Memory B cell (primary cell): ENCODE data around the gene GMDS.

Experiments used
- ATAC-seq: fragments of 150-1000 bp; cut with Tn5 transposase; 2 replicates; pipeline ENCODE4 v1.10.0; 2021; ENCODE audit warnings: low read depth, mild to moderate bottlenecking, moderate library complexity
- DNase-seq, 2 donors: peaks; one replicate each; pipeline ENCODE4 v3.0.0; 2022; ENCODE audit warnings: low spot score in 2 of 2
- H3K27ac Mint-ChIP-seq: one replicate; pipeline ENCODE4 v1.8.0; 2022; ENCODE audit warnings: mild to moderate bottlenecking, moderate library complexity, mixed read lengths
- H3K27me3 Mint-ChIP-seq: one replicate; pipeline ENCODE4 v1.8.0; 2022; ENCODE audit warnings: mixed read lengths
- H3K36me3 Mint-ChIP-seq: one replicate; pipeline ENCODE4 v1.8.0; 2022; ENCODE audit warnings: mild to moderate bottlenecking, mixed read lengths
- H3K4me1 Mint-ChIP-seq: one replicate; pipeline ENCODE4 v1.8.0; 2022; ENCODE audit warnings: mixed read lengths
- H3K4me3 Mint-ChIP-seq: one replicate; pipeline ENCODE4 v1.8.0; 2022; ENCODE audit warnings: mild to moderate bottlenecking, moderate library complexity, mixed read lengths
- H3K9me3 Mint-ChIP-seq: one replicate; pipeline ENCODE4 v1.8.0; 2022; ENCODE audit warnings: mixed read lengths

The GMDS gene

GRCh38 chr6:2026133-2026532, 219.3 kb downstream of the GMDS start:
- Mint-ChIP-seq H3K27ac (no peak overlapping the region), H3K36me3 (peaks cover 2% of the 10 kb centered on the region), H3K27me3 (no peaks in the 10 kb centered on the region), H3K4me3 (no peak overlapping the region), H3K9me3 (no peaks in the 10 kb centered on the region), H3K4me1 (peaks cover 6% of the 10 kb centered on the region)
- no peak for DNase-seq
- no peak for ATAC-seq

- DNase-seq (no peak), ATAC-seq (no peak)
- Mint-ChIP-seq H3K4me1 (peaks cover 8% of the 10 kb centered on the region), H3K9me3 (peaks cover 2% of the 10 kb centered on the region), H3K27me3 (no peaks in the 10 kb centered on the region), H3K4me3 (no peak overlapping the region), H3K36me3 (peaks cover 2% of the 10 kb centered on the region), H3K27ac (no peak overlapping the region)
These were observed 223.7 kb downstream of the GMDS start for GRCh38 chr6:2021713-2022125.

GRCh38 chr6:2020909-2021308, 224.5 kb downstream of the GMDS start:
- DNase-seq (no peak), ATAC-seq (no peak)
- peaks cover 8% of the 10 kb centered on the region for H3K4me1 Mint-ChIP-seq
- peaks cover 4% of the 10 kb centered on the region for H3K36me3 Mint-ChIP-seq
- H3K27me3 Mint-ChIP-seq = no peaks in the 10 kb centered on the region
- H3K27ac Mint-ChIP-seq = no peak overlapping the region
- peaks cover 5% of the 10 kb centered on the region for H3K9me3 Mint-ChIP-seq
- H3K4me3 Mint-ChIP-seq = no peak overlapping the region

- H3K27me3 Mint-ChIP-seq = no peaks in the 10 kb centered on the region
- peaks cover 18% of the 10 kb centered on the region for H3K36me3 Mint-ChIP-seq
- H3K4me3 Mint-ChIP-seq = no peak overlapping the region
- peaks cover 20% of the 10 kb centered on the region for H3K9me3 Mint-ChIP-seq
- no peak for DNase-seq
- ATAC-seq = no peak
- peaks cover 8% of the 10 kb centered on the region for H3K4me1 Mint-ChIP-seq
- H3K27ac Mint-ChIP-seq = no peak overlapping the region
These were observed 226.4 kb downstream of the GMDS start for GRCh38 chr6:2019051-2019450.

- peaks cover 25% of the 10 kb centered on the region for H3K9me3 Mint-ChIP-seq
- no peak for ATAC-seq
- H3K27me3 Mint-ChIP-seq = no peaks in the 10 kb centered on the region
- H3K4me1 Mint-ChIP-seq = peaks cover 7% of the 10 kb centered on the region
- DNase-seq = no peak
- peaks cover 29% of the 10 kb centered on the region for H3K36me3 Mint-ChIP-seq
- H3K27ac Mint-ChIP-seq = no peak overlapping the region
- H3K4me3 Mint-ChIP-seq = no peak overlapping the region
These were observed 229.4 kb downstream of the GMDS start for GRCh38 chr6:2016040-2016439.

- no peak overlapping the region for H3K4me3 Mint-ChIP-seq
- no peak for ATAC-seq
- peaks cover 3% of the 10 kb centered on the region for H3K4me1 Mint-ChIP-seq
- no peak for DNase-seq
- H3K36me3 Mint-ChIP-seq = peaks cover 27% of the 10 kb centered on the region
- no peak overlapping the region for H3K27ac Mint-ChIP-seq
- peaks cover 6% of the 10 kb centered on the region for H3K9me3 Mint-ChIP-seq
- H3K27me3 Mint-ChIP-seq = no peaks in the 10 kb centered on the region
These were observed 236.9 kb downstream of the GMDS start for GRCh38 chr6:2008383-2008976.

GRCh38 chr6:2007165-2007564, 238.2 kb downstream of the GMDS start:
- ATAC-seq = no peak
- no peaks in the 10 kb centered on the region for H3K27me3 Mint-ChIP-seq
- H3K9me3 Mint-ChIP-seq = peaks cover 5% of the 10 kb centered on the region

GRCh38 chr6:2004888-2005287, 240.5 kb downstream of the GMDS start:
- DNase-seq (no peak), ATAC-seq (no peak)
- Mint-ChIP-seq H3K27me3 (no peaks in the 10 kb centered on the region), H3K4me3 (no peak overlapping the region), H3K4me1 (no peaks in the 10 kb centered on the region), H3K27ac (no peak overlapping the region), H3K36me3 (peaks cover 20% of the 10 kb centered on the region), H3K9me3 (peaks cover 7% of the 10 kb centered on the region)

More at GRCh38 chr6:2007165-2007564, 238.2 kb downstream of the GMDS start:
- Mint-ChIP-seq H3K4me1 (peaks cover 3% of the 10 kb centered on the region), H3K4me3 (no peak overlapping the region), H3K36me3 (peaks cover 26% of the 10 kb centered on the region), H3K27ac (no peak overlapping the region)
- DNase-seq = no peak

- H3K4me1 Mint-ChIP-seq = peaks cover 3% of the 10 kb centered on the region
- no peak overlapping the region for H3K4me3 Mint-ChIP-seq
- H3K27ac Mint-ChIP-seq = no peak overlapping the region
- no peaks in the 10 kb centered on the region for H3K27me3 Mint-ChIP-seq
- H3K36me3 Mint-ChIP-seq = peaks cover 15% of the 10 kb centered on the region
- ATAC-seq (no peak), DNase-seq (no peak)
- peaks cover 7% of the 10 kb centered on the region for H3K9me3 Mint-ChIP-seq
These were observed 244.4 kb downstream of the GMDS start for GRCh38 chr6:2000962-2001361.

GRCh38 chr6:1997702-1998101, 247.7 kb downstream of the GMDS start:
- peaks cover 7% of the 10 kb centered on the region for H3K4me1 Mint-ChIP-seq
- H3K4me3 Mint-ChIP-seq = no peak overlapping the region
- H3K9me3 Mint-ChIP-seq = peaks cover 7% of the 10 kb centered on the region
- H3K27ac Mint-ChIP-seq = no peak overlapping the region
- no peaks in the 10 kb centered on the region for H3K27me3 Mint-ChIP-seq
- ATAC-seq (no peak), DNase-seq (no peak)
- peaks cover 12% of the 10 kb centered on the region for H3K36me3 Mint-ChIP-seq

GRCh38 chr6:1995636-1996035, 249.8 kb downstream of the GMDS start:
- H3K4me1 Mint-ChIP-seq = peaks cover 10% of the 10 kb centered on the region
- peaks cover 3% of the 10 kb centered on the region for H3K9me3 Mint-ChIP-seq
- DNase-seq = no peak
- H3K27me3 Mint-ChIP-seq = no peaks in the 10 kb centered on the region
- no peak overlapping the region for H3K4me3 Mint-ChIP-seq
- ATAC-seq = no peak
- H3K36me3 Mint-ChIP-seq = peaks cover 12% of the 10 kb centered on the region
- H3K27ac Mint-ChIP-seq = no peak overlapping the region

GRCh38 chr6:1993042-1993441, 252.4 kb downstream of the GMDS start:
- no peak for ATAC-seq
- Mint-ChIP-seq H3K27me3 (no peaks in the 10 kb centered on the region), H3K4me1 (peaks cover 10% of the 10 kb centered on the region), H3K27ac (no peak overlapping the region), H3K36me3 (peaks cover 9% of the 10 kb centered on the region), H3K9me3 (no peaks in the 10 kb centered on the region), H3K4me3 (no peak overlapping the region)
- no peak for DNase-seq

GRCh38 chr6:1991332-1991878, 254.0 kb downstream of the GMDS start:
- no peak overlapping the region for H3K27ac Mint-ChIP-seq
- H3K9me3 Mint-ChIP-seq = no peaks in the 10 kb centered on the region
- H3K4me3 Mint-ChIP-seq = no peak overlapping the region
- no peaks in the 10 kb centered on the region for H3K27me3 Mint-ChIP-seq
- peaks cover 9% of the 10 kb centered on the region for H3K36me3 Mint-ChIP-seq
- no peak for ATAC-seq
- DNase-seq = no peak
- peaks cover 10% of the 10 kb centered on the region for H3K4me1 Mint-ChIP-seq

- Mint-ChIP-seq H3K36me3 (peaks cover 11% of the 10 kb centered on the region), H3K9me3 (peaks cover 5% of the 10 kb centered on the region), H3K27me3 (no peaks in the 10 kb centered on the region), H3K4me1 (peaks cover 5% of the 10 kb centered on the region), H3K4me3 (no peak overlapping the region), H3K27ac (no peak overlapping the region)
- DNase-seq (no peak), ATAC-seq (no peak)
These were observed 256.6 kb downstream of the GMDS start for GRCh38 chr6:1988843-1989242.

- DNase-seq (no peak), ATAC-seq (no peak)
- no peak overlapping the region for H3K4me3 Mint-ChIP-seq
- peaks cover 12% of the 10 kb centered on the region for H3K9me3 Mint-ChIP-seq
- peaks cover 3% of the 10 kb centered on the region for H3K4me1 Mint-ChIP-seq
- no peaks in the 10 kb centered on the region for H3K27me3 Mint-ChIP-seq
- peaks cover 14% of the 10 kb centered on the region for H3K36me3 Mint-ChIP-seq
- no peak overlapping the region for H3K27ac Mint-ChIP-seq
These were observed 257.8 kb downstream of the GMDS start for GRCh38 chr6:1987640-1988039.
